ENCODE results near the gene NANOS2. TPM values are rescaled to one million over a fixed set of nuclear protein-coding genes. Genes with fewer than 3 reads are reported as not detected.

The NANOS2 gene
- total RNA-seq, 1 donor from 2014 or later = not detected

GRCh38 chr19:45884682-45885555 is 29.7 kb downstream of the NANOS2 start:
- intact Hi-C loops (cut with DNase I) = no loop called here
- H3K36me3 ChIP-seq = peaks cover 7 to 9% of the 10 kb centered on the region in 2 donors
- H3K4me3 ChIP-seq = peak overlapping the region; percentile 71 to 95
- no peaks in the 10 kb centered on the region for H3K27me3 ChIP-seq
- DNase-seq (ENCODE audit: low spot score in 2 of 2) = no peak
- H3K27ac ChIP-seq = peak overlapping the region; percentile 87 to 88
- no peak for TF ChIP-seq CTCF (IDR thresholded peaks at IDR 0.05)
- no peaks in the 10 kb centered on the region for H3K9me3 ChIP-seq
- H3K4me1 ChIP-seq = peaks cover 22 to 37% of the 10 kb centered on the region in 2 donors

- Histone ChIP-seq H3K9me3 (no peaks in the 10 kb centered on the region), H3K36me3 (peaks cover 7 to 9% of the 10 kb centered on the region in 2 donors), H3K27me3 (no peaks in the 10 kb centered on the region), H3K27ac (no peak overlapping the region), H3K4me1 (peaks cover 22 to 37% of the 10 kb centered on the region in 2 donors), H3K4me3 (peak overlapping the region; percentile 40 to 71)
- intact Hi-C loops (cut with DNase I) = no loop called here
- TF ChIP-seq CTCF (IDR thresholded peaks at IDR 0.05) = no peak
- DNase-seq (ENCODE audit: low spot score in 2 of 2) = no peak
Observed at GRCh38 chr19:45883881-45884681, 30.5 kb downstream of the NANOS2 start.

GRCh38 chr19:45883586-45883880 is 31.0 kb downstream of the NANOS2 start:
- intact Hi-C loops (cut with DNase I) = no loop called here
- Histone ChIP-seq H3K27ac (no peak overlapping the region), H3K4me3 (peak overlapping the region; percentile 40 to 71), H3K4me1 (peaks cover 22 to 37% of the 10 kb centered on the region in 2 donors), H3K27me3 (no peaks in the 10 kb centered on the region), H3K9me3 (no peaks in the 10 kb centered on the region), H3K36me3 (peaks cover 7 to 9% of the 10 kb centered on the region in 2 donors)
- TF ChIP-seq CTCF (IDR thresholded peaks at IDR 0.05) = peak in 1 of 3 experiments; percentile 13
- no peak for DNase-seq (ENCODE audit: low spot score in 2 of 2)

GRCh38 chr19:45882652-45883585 is 31.7 kb downstream of the NANOS2 start:
- TF ChIP-seq CTCF (IDR thresholded peaks at IDR 0.05) = peak; percentile 77 to 93 (median 90)
- H3K36me3 ChIP-seq = peaks cover 7 to 9% of the 10 kb centered on the region in 2 donors
- H3K4me1 ChIP-seq = peaks cover 22 to 37% of the 10 kb centered on the region in 2 donors
- intact Hi-C loops (cut with DNase I) = no loop called here
- H3K27me3 ChIP-seq = no peaks in the 10 kb centered on the region
- peak overlapping the region; percentile 40 to 71 for H3K4me3 ChIP-seq
- peak in 1 of 2 donors; percentile 87 for DNase-seq (ENCODE audit: low spot score in 2 of 2)
- H3K9me3 ChIP-seq = no peaks in the 10 kb centered on the region
- H3K27ac ChIP-seq = no peak overlapping the region

- Histone ChIP-seq H3K9me3 (no peaks in the 10 kb centered on the region), H3K27ac (no peak overlapping the region), H3K36me3 (peaks cover 7 to 9% of the 10 kb centered on the region in 2 donors), H3K4me1 (peaks cover 22 to 35% of the 10 kb centered on the region in 2 donors), H3K4me3 (no peak overlapping the region), H3K27me3 (no peaks in the 10 kb centered on the region)
- DNase-seq (ENCODE audit: low spot score in 2 of 2) = no peak
- intact Hi-C loops (cut with DNase I) = no loop called here
- no peak for TF ChIP-seq CTCF (IDR thresholded peaks at IDR 0.05)
Observed at GRCh38 chr19:45881909-45882528, 32.6 kb downstream of the NANOS2 start.

Measured in ascending aorta (tissue), 2 donors.